Measurements from ENCODE around the gene CTH. TPM values are rescaled to one million over a fixed set of nuclear protein-coding genes. Genes with fewer than 3 reads are reported as not detected.

Gene CTH
- total RNA-seq, 5 donors from 2014 or later (not counting 1 experiment from before 2014, with no cell fraction given) = 2.0 to 4.5 (median 3.2) TPM

DNA sequence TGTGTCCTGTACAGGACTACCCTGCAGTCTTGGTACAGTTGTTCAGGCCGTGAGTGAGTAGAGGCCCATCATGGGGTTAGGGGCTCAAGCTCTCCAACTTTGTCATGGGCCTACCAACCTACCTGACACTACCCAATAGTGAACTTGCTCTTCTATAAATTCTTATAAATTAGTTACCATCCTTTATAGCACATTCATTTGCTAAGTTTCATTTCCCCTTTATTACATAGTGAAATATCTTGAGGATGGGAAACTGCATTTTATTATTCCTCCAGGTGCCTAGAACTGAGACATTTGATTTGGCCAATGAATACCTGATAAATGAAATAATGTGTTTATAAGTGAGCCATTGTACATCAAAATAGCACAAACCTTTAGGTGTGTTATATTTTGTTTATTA is 9.1 kb upstream of the CTH start:
- Histone ChIP-seq H3K4me1 (ENCODE audit: control insufficient read depth in 1 of 2, extremely low read depth in 1 of 2, insufficient read depth in 2 of 2, low read length in 2 of 2) (no peaks in the 10 kb centered on the region), H3K27me3 (replicated peaks in 1 of 2; ENCODE audit: control insufficient read depth in 2 of 2, extremely low read depth in 1 of 2, insufficient read depth in 2 of 2, low read length in 1 of 2) (peaks cover 0 to 4% of the 10 kb centered on the region in 2 experiments), H3K27ac (ENCODE audit: low read length) (no peak overlapping the region), H3K9me3 (no peaks in the 10 kb centered on the region), H3K4me3 (ENCODE audit: control insufficient read depth in 1 of 2, extremely low read depth in 1 of 2, low read length in 1 of 2) (no peak overlapping the region), H3K36me3 (ENCODE audit: control insufficient read depth in 2 of 2, extremely low read depth in 1 of 2, insufficient read depth in 1 of 2, low read length in 1 of 2) (no peaks in the 10 kb centered on the region)
- no peaks in the 10 kb centered on the region for H3K9me3 Mint-ChIP-seq
- peaks cover 19% of the 10 kb centered on the region in 2 donors for H3K27me3 Mint-ChIP-seq
- no peak overlapping the region for H3K4me3 Mint-ChIP-seq
- CTCF ChIA-PET = no interaction called here
- DNase-seq = no peak
- H3K27ac Mint-ChIP-seq = no peak overlapping the region
- WGBS (ENCODE audit: insufficient coverage) = no CpG with 5 or more reads among the region's 1 CpG
- no peaks in the 10 kb centered on the region for H3K36me3 Mint-ChIP-seq
- ATAC-seq (replicated peaks in 1 of 4) = no peak
- no peaks in the 10 kb centered on the region for H3K4me1 Mint-ChIP-seq
- POLR2A ChIA-PET = interaction anchor here (1.2 to 1.3 kb wide), 2 partner anchors 8 to 10 kb away, joined by 3 to 5 read pairs; partner anchors contain the start of gene CTH (in 1 of the 2)

DNA sequence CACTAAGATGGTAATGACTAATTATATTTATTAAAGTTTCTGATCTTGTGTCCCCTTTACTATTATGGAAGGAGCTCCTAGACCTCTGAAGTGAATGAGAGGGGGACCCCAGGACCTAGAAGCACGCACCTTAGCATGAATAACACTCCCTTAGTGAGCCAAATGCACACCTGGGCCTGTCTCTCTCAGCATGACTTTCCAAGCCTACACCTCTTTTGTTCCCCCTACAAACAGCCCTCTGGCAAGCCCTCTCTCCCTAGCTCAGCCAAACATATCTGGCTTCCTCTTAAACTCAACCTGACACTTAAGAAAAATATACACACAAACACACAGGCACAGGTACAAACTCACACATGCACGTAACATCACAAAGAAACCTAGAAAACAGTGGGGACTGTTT is 7.3 kb upstream of the CTH start:
- no peaks in the 10 kb centered on the region for H3K4me1 ChIP-seq (ENCODE audit: control insufficient read depth in 1 of 2, extremely low read depth in 1 of 2, insufficient read depth in 2 of 2, low read length in 2 of 2)
- POLR2A ChIA-PET = no interaction called here
- no peak overlapping the region for H3K27ac Mint-ChIP-seq

DNA sequence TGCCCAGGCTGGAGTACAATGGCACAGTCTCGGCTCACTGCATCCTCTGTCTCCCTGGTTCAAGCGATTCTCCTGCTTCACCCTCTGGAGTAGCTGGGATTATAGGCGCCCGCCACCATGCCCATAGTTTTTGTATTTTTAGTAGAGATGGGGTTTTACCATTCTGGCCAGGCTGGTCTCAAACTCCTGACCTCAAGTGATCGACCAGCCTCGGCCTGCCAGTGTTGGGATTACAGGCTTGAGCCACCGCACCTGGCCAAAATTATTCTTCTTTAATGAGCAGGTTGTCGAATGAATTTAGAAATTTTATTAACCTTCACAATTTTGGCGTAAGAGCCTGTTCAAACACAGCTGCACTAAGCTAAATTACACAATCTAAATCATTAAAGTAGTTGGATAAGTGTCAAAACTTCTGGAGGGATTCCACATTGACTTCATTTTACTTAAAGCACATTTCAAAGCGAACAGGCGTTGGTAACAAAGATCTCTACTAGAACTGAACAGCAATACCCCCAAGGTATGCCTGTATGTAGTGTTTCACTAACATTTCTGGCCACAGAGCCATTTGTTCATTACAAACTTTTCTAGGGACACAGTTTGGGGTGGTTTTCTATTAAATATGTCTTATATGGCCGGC is 5.2 kb upstream of the CTH start:
- 72% methylated on average over 4 of the region's 12 CpGs for whole genome bisulfite sequencing (ENCODE audit: insufficient coverage)
- ATAC-seq (replicated peaks in 1 of 4) = no peak
- CTCF ChIA-PET = no interaction called here
- Histone ChIP-seq H3K4me1 (ENCODE audit: control insufficient read depth in 1 of 2, extremely low read depth in 1 of 2, insufficient read depth in 2 of 2, low read length in 2 of 2) (peaks cover 2 to 7% of the 10 kb centered on the region in 2 experiments), H3K36me3 (ENCODE audit: control insufficient read depth in 2 of 2, extremely low read depth in 1 of 2, insufficient read depth in 1 of 2, low read length in 1 of 2) (no peaks in the 10 kb centered on the region), H3K9me3 (no peaks in the 10 kb centered on the region), H3K27ac (ENCODE audit: low read length) (no peak overlapping the region), H3K27me3 (replicated peaks in 1 of 2; ENCODE audit: control insufficient read depth in 2 of 2, extremely low read depth in 1 of 2, insufficient read depth in 2 of 2, low read length in 1 of 2) (peaks cover 0 to 4% of the 10 kb centered on the region in 2 experiments), H3K4me3 (ENCODE audit: control insufficient read depth in 1 of 2, extremely low read depth in 1 of 2, low read length in 1 of 2) (no peak overlapping the region)
- H3K27ac Mint-ChIP-seq = no peak overlapping the region
- H3K36me3 Mint-ChIP-seq = no peaks in the 10 kb centered on the region
- H3K27me3 Mint-ChIP-seq = peaks cover 13 to 19% of the 10 kb centered on the region in 2 donors
- H3K4me1 Mint-ChIP-seq = peaks cover 7 to 8% (median 8%) of the 10 kb centered on the region in 3 donors
- no peaks in the 10 kb centered on the region for H3K9me3 Mint-ChIP-seq
- no peak for DNase-seq
- no peak overlapping the region for H3K4me3 Mint-ChIP-seq
- POLR2A ChIA-PET = interaction anchor here in 1 of 2 donors (1.1 kb wide), 1 partner anchor 51 kb away, joined by 3 read pairs; the partner anchor contains the start of gene ANKRD13C

More for the DNA sequence above, 7.3 kb upstream of the CTH start:
- 67% methylated on average over 1 of the region's 2 CpGs for WGBS (ENCODE audit: insufficient coverage)
- H3K36me3 Mint-ChIP-seq = no peaks in the 10 kb centered on the region
- Histone ChIP-seq H3K9me3 (no peaks in the 10 kb centered on the region), H3K36me3 (ENCODE audit: control insufficient read depth in 2 of 2, extremely low read depth in 1 of 2, insufficient read depth in 1 of 2, low read length in 1 of 2) (no peaks in the 10 kb centered on the region), H3K27me3 (replicated peaks in 1 of 2; ENCODE audit: control insufficient read depth in 2 of 2, extremely low read depth in 1 of 2, insufficient read depth in 2 of 2, low read length in 1 of 2) (peaks cover 0 to 4% of the 10 kb centered on the region in 2 experiments), H3K27ac (ENCODE audit: low read length) (no peak overlapping the region), H3K4me3 (ENCODE audit: control insufficient read depth in 1 of 2, extremely low read depth in 1 of 2, low read length in 1 of 2) (no peak overlapping the region)
- no peak for ATAC-seq (replicated peaks in 1 of 4)
- H3K4me3 Mint-ChIP-seq = no peak overlapping the region
- CTCF ChIA-PET = no interaction called here
- no peaks in the 10 kb centered on the region for H3K4me1 Mint-ChIP-seq
- H3K9me3 Mint-ChIP-seq = no peaks in the 10 kb centered on the region
- peaks cover 16 to 19% of the 10 kb centered on the region in 2 donors for H3K27me3 Mint-ChIP-seq
- no peak for DNase-seq

DNA sequence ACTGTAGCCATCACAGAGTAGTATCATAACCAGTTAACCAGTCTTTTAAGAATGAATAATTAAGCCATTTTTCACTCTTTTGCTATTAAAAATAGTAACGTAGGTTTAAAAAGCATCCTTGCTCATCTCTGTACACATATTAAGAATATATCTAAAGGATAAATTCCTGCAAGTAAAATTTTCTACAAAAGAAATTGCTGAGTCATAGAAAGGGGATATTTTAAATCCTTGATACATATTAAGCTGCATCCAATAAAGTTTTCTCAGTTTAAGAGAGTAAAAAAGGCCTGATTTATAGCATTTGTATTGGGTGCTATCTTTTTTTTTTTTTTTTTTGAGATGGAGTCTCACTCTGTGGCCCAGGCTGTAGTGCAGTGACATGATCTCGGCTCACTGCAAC is 1.9 kb upstream of the CTH start:
- ATAC-seq (replicated peaks in 1 of 4) = no peak
- Mint-ChIP-seq H3K36me3 (no peaks in the 10 kb centered on the region), H3K4me3 (no peak overlapping the region), H3K27ac (no peak overlapping the region), H3K27me3 (peaks cover 13 to 16% of the 10 kb centered on the region in 2 donors), H3K9me3 (no peaks in the 10 kb centered on the region), H3K4me1 (peaks cover 25 to 28% (median 25%) of the 10 kb centered on the region in 3 donors)
- ChIA-PET CTCF (interaction anchor here in 1 of 2 donors (2.6 kb wide), 1 partner anchor 55 kb away, joined by 29 read pairs; the partner anchor contains the start of gene ANKRD13C), POLR2A (no interaction called here)
- H3K4me3 ChIP-seq (ENCODE audit: control insufficient read depth in 1 of 2, extremely low read depth in 1 of 2, low read length in 1 of 2) = no peak overlapping the region
- H3K4me1 ChIP-seq (ENCODE audit: control insufficient read depth in 1 of 2, extremely low read depth in 1 of 2, insufficient read depth in 2 of 2, low read length in 2 of 2) = peaks cover 7 to 12% of the 10 kb centered on the region in 2 experiments
- WGBS (ENCODE audit: insufficient coverage) = 100% methylated on average over 1 of the region's 2 CpGs
- H3K9me3 ChIP-seq = no peaks in the 10 kb centered on the region
- H3K36me3 ChIP-seq (ENCODE audit: control insufficient read depth in 2 of 2, extremely low read depth in 1 of 2, insufficient read depth in 1 of 2, low read length in 1 of 2) = no peaks in the 10 kb centered on the region
- peaks cover 0 to 4% of the 10 kb centered on the region in 2 experiments for H3K27me3 ChIP-seq (replicated peaks in 1 of 2; ENCODE audit: control insufficient read depth in 2 of 2, extremely low read depth in 1 of 2, insufficient read depth in 2 of 2, low read length in 1 of 2)
- H3K27ac ChIP-seq (ENCODE audit: low read length) = no peak overlapping the region
- DNase-seq = no peak

DNA sequence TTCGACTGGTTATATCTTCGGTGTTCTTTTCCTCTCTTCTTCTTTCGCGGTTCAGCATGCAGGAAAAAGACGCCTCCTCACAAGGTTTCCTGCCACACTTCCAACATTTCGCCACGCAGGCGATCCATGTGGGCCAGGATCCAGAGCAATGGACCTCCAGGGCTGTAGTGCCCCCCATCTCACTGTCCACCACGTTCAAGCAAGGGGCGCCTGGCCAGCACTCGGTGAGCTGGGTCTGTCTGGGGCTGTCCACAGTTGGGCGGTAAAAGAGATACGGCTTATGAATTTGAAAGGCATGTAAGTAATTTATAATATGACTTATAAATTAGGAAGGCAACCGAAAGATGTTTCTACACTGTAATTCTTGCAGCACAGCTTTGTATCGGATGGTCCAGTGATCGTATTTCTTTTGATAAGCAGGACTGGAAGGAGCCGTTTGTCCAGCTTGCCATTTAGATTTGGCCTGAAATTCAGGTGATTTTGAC is 334 bp downstream of the CTH start:
- H3K4me3 ChIP-seq (ENCODE audit: control insufficient read depth in 1 of 2, extremely low read depth in 1 of 2, low read length in 1 of 2) = peak overlapping the region; percentile 91 to 99
- H3K4me3 Mint-ChIP-seq = peak overlapping the region; percentile 91 to 99 (median 91)
- H3K27ac Mint-ChIP-seq = peak overlapping the region; percentile 92 to 94
- peaks cover 3 to 5% of the 10 kb centered on the region in 2 donors for H3K27me3 Mint-ChIP-seq
- peaks cover 25 to 28% (median 25%) of the 10 kb centered on the region in 3 donors for H3K4me1 Mint-ChIP-seq
- H3K27ac ChIP-seq (ENCODE audit: low read length) = peak overlapping the region; percentile 94
- no peak for DNase-seq
- no peaks in the 10 kb centered on the region for H3K36me3 Mint-ChIP-seq
- no peaks in the 10 kb centered on the region for H3K36me3 ChIP-seq (ENCODE audit: control insufficient read depth in 2 of 2, extremely low read depth in 1 of 2, insufficient read depth in 1 of 2, low read length in 1 of 2)
- peak in 3 of 4 experiments; percentile 0 to 5 (median 2) for ATAC-seq (replicated peaks in 1 of 4)
- CTCF ChIA-PET = interaction anchor here in 1 of 2 donors (1.2 to 2.6 kb wide), 4 partner anchors 10 to 190 kb away, joined by 3 to 29 read pairs (median 3); partner anchors contain the start of genes ANKRD13C and SRSF11
- H3K4me1 ChIP-seq (ENCODE audit: control insufficient read depth in 1 of 2, extremely low read depth in 1 of 2, insufficient read depth in 2 of 2, low read length in 2 of 2) = peaks cover 7 to 12% of the 10 kb centered on the region in 2 experiments
- H3K9me3 ChIP-seq = no peaks in the 10 kb centered on the region
- POLR2A ChIA-PET = interaction anchor here (0.6 to 2.6 kb wide), 8 partner anchors 9 to 206 kb away, joined by 3 to 58 read pairs (median 4); partner anchors contain the start of genes ANKRD13C (in 2 of the 2) and LRRC40 (in 1 of the 2)
- no peaks in the 10 kb centered on the region for H3K27me3 ChIP-seq (replicated peaks in 1 of 2; ENCODE audit: control insufficient read depth in 2 of 2, extremely low read depth in 1 of 2, insufficient read depth in 2 of 2, low read length in 1 of 2)
- no peaks in the 10 kb centered on the region for H3K9me3 Mint-ChIP-seq
- 8% methylated on average over 11 of the region's 17 CpGs for WGBS (ENCODE audit: insufficient coverage)

DNA sequence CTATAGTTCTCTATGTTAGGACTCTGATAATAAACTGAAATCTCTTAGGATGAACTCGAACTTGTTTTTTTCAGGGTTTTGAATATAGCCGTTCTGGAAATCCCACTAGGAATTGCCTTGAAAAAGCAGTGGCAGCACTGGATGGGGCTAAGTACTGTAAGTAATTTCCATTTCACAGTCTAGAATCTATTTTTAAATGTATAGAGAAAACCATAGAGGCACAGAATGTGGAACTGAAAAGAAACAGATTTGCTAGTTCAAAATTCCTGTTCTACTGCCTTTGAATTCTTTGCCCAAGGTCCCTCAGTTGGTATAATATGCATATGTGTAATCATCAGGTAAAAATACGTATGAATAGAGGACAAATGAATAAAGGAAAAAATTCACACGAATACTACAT is 4.8 kb downstream of the CTH start:
- Histone ChIP-seq H3K27ac (ENCODE audit: low read length) (no peak overlapping the region), H3K4me3 (ENCODE audit: control insufficient read depth in 1 of 2, extremely low read depth in 1 of 2, low read length in 1 of 2) (no peak overlapping the region), H3K36me3 (ENCODE audit: control insufficient read depth in 2 of 2, extremely low read depth in 1 of 2, insufficient read depth in 1 of 2, low read length in 1 of 2) (no peaks in the 10 kb centered on the region), H3K27me3 (replicated peaks in 1 of 2; ENCODE audit: control insufficient read depth in 2 of 2, extremely low read depth in 1 of 2, insufficient read depth in 2 of 2, low read length in 1 of 2) (no peaks in the 10 kb centered on the region), H3K4me1 (ENCODE audit: control insufficient read depth in 1 of 2, extremely low read depth in 1 of 2, insufficient read depth in 2 of 2, low read length in 2 of 2) (peaks cover 0 to 10% of the 10 kb centered on the region in 2 experiments), H3K9me3 (no peaks in the 10 kb centered on the region)
- POLR2A ChIA-PET = no interaction called here
- ATAC-seq (replicated peaks in 1 of 4) (no peak), DNase-seq (no peak)
- no peaks in the 10 kb centered on the region for H3K27me3 Mint-ChIP-seq
- CTCF ChIA-PET = no interaction called here
- H3K9me3 Mint-ChIP-seq = no peaks in the 10 kb centered on the region
- H3K27ac Mint-ChIP-seq = no peak overlapping the region
- peaks cover 8% of the 10 kb centered on the region for H3K36me3 Mint-ChIP-seq
- 92% methylated on average over 2 of the region's 4 CpGs for WGBS (ENCODE audit: insufficient coverage)
- no peak overlapping the region for H3K4me3 Mint-ChIP-seq
- H3K4me1 Mint-ChIP-seq = peaks cover 17 to 20% (median 18%) of the 10 kb centered on the region in 3 donors

Data from T-cell (primary cell).